ENCODE results near the gene GH2. TPM values are rescaled to one million over a fixed set of nuclear protein-coding genes. Genes with fewer than 3 reads are reported as not detected.

Gene GH2
- total RNA-seq, 1 donor from 2014 or later: not detected

DNA sequence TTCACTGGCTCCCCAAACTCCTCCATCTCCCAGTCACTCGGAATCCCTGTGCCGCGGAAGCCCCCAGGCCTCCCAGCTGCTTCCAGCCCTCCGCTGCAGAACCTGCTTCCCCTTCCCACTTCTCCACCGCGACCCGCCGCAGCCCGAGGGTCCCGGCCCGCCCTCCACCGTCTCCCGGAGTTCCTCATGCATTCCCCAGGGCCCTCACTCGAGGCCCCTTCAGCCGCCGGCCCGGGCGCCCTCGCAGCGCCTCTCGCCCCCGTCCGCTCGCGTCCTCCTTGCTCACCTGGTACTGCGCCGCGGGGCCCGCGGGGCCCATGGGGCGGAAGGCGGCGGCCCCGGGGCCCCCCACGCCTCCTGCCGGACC lies 39.6 kb downstream of the GH2 start:
- Mint-ChIP-seq H3K27me3 (ENCODE audit: unreplicated experiment) (no peaks in the 10 kb centered on the region), H3K9me3 (ENCODE audit: unreplicated experiment) (no peaks in the 10 kb centered on the region), H3K36me3 (ENCODE audit: unreplicated experiment) (peaks cover under 1% of the 10 kb centered on the region), H3K4me1 (ENCODE audit: unreplicated experiment) (peaks cover 41% of the 10 kb centered on the region), H3K4me3 (ENCODE audit: unreplicated experiment) (peak overlapping the region; percentile 97), H3K27ac (ENCODE audit: unreplicated experiment) (peak overlapping the region; percentile 93)
- TF ChIP-seq, protein P1, sequence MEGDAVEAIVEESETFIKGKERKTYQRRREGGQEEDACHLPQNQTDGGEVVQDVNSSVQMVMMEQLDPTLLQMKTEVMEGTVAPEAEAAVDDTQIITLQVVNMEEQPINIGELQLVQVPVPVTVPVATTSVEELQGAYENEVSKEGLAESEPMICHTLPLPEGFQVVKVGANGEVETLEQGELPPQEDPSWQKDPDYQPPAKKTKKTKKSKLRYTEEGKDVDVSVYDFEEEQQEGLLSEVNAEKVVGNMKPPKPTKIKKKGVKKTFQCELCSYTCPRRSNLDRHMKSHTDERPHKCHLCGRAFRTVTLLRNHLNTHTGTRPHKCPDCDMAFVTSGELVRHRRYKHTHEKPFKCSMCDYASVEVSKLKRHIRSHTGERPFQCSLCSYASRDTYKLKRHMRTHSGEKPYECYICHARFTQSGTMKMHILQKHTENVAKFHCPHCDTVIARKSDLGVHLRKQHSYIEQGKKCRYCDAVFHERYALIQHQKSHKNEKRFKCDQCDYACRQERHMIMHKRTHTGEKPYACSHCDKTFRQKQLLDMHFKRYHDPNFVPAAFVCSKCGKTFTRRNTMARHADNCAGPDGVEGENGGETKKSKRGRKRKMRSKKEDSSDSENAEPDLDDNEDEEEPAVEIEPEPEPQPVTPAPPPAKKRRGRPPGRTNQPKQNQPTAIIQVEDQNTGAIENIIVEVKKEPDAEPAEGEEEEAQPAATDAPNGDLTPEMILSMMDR (IDR thresholded peaks at IDR 0.05): no peak
- DNase-seq (ENCODE audit: extremely low spot score, unreplicated experiment): no peak

DNA sequence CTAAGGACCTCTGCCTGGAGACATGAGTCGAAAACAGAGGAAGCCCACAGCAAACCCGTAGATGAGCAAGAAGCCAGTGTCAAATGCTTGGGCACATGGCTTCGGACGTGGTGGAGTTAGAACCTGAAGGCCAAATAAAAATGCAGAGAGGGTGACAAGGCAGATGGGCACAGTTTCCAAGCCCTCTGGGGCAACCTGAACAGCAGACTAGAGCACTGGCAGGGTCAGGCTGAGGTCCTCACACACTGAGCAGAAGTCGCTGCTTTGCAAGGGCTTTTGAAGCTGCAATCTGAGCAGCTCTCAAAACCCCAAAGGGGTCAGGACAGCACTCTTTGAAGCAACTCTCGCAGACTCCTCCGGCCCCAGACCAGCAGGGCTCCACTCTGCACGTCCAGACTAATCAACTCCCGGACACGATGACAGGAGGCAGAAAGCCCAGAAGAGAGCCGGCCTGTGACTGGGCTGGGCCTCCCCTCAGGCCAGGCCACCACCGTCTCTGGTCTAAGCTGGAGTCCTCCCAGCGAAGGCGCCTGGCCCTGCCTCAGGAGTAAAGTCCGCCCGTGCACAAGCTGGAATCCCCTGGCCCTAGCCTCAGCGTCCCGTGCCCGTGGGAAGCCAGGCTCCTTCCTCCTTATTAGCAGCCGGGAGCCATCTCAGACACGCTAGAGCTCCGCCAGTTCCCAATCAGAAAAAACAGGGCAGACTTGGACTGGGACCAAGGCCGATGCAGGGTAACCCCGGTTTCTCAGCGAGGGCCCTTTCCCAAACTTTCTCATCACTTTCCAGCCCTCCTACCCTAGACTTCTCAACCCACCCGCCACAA lies 40.2 kb downstream of the GH2 start:
- Mint-ChIP-seq H3K36me3 (ENCODE audit: unreplicated experiment) (peaks cover 7% of the 10 kb centered on the region), H3K27me3 (ENCODE audit: unreplicated experiment) (no peaks in the 10 kb centered on the region), H3K4me1 (ENCODE audit: unreplicated experiment) (peaks cover 41% of the 10 kb centered on the region), H3K4me3 (ENCODE audit: unreplicated experiment) (peak overlapping the region; percentile 97), H3K9me3 (ENCODE audit: unreplicated experiment) (no peaks in the 10 kb centered on the region), H3K27ac (ENCODE audit: unreplicated experiment) (peak overlapping the region; percentile 93)
- DNase-seq (ENCODE audit: extremely low spot score, unreplicated experiment): peak; percentile 88
- TF ChIP-seq, protein P1 (IDR thresholded peaks at IDR 0.05): no peak

DNA sequence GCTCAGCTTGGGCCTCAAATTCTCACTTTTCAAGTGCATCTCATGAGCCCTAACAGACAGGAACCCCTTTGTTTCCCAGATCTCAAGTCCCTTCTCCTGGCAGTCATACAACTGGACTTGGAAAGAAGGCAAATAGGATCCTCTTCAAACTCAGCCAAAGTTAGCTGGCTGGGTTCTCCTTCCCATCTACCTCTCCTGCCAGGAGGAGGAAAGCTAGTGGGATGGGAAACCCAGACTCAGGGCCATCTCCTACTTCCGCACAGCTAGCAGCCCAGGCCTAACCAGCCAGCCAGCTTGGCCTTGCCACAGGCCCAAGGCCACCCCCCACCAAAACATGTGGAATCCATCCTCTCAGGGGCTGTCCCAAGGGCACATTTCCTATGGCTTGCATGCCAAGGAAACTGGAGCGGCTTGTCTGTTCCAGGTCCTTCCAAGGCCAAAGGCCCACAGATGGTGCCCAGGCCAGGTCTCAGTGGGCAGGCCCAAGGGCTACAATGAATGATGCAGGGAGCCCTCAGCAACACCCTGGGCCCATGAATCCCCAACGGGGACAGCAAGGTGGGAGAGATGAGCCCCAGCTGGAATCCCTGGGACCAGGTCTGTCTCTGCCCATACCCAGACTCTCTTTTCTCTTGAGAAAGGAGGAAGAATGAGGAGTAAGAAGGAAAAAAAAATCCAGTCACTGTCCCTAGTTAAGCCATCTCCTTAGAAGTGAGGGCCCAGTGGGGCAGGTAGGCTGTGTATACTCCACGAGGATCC lies 41.0 kb downstream of the GH2 start:
- no peaks in the 10 kb centered on the region for H3K27me3 Mint-ChIP-seq (ENCODE audit: unreplicated experiment)
- TF ChIP-seq, protein P1 (IDR thresholded peaks at IDR 0.05): no peak
- no peak for DNase-seq (ENCODE audit: extremely low spot score, unreplicated experiment)
- H3K4me3 Mint-ChIP-seq (ENCODE audit: unreplicated experiment): peak overlapping the region; percentile 97
- H3K4me1 Mint-ChIP-seq (ENCODE audit: unreplicated experiment): peaks cover 41% of the 10 kb centered on the region
- no peaks in the 10 kb centered on the region for H3K9me3 Mint-ChIP-seq (ENCODE audit: unreplicated experiment)
- peak overlapping the region; percentile 93 for H3K27ac Mint-ChIP-seq (ENCODE audit: unreplicated experiment)
- peaks cover 9% of the 10 kb centered on the region for H3K36me3 Mint-ChIP-seq (ENCODE audit: unreplicated experiment)

DNA sequence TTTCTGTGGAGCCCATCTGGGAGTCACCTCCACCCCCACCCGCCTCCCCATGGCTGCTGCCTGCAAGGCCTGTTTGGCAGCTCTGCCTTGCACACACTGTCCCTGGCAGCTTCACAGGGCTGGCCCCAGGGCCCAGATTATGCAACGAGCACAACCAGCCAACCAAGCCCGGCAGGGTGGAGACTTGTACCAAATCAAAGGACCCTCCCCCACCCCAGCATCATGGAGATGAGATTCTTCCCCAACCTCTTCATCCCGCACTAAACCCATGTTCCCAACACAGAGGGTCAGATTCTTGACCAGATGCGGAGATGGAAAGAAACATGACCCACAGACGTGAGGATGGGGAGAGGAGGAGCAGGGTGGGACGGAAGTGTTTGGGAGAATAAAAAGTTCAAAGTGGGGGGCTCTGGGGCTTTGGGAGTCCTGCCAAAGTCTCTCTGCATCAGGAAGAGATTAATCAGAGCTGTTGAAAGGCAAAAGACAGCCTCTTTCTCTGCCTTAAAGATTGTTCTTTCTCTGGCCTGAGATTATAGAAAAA lies 43.0 kb downstream of the GH2 start:
- H3K4me1 Mint-ChIP-seq (ENCODE audit: unreplicated experiment): peaks cover 35% of the 10 kb centered on the region
- H3K4me3 Mint-ChIP-seq (ENCODE audit: unreplicated experiment): no peak overlapping the region
- H3K27me3 Mint-ChIP-seq (ENCODE audit: unreplicated experiment): no peaks in the 10 kb centered on the region
- no peaks in the 10 kb centered on the region for H3K9me3 Mint-ChIP-seq (ENCODE audit: unreplicated experiment)
- DNase-seq (ENCODE audit: extremely low spot score, unreplicated experiment): no peak
- TF ChIP-seq, protein P1 (IDR thresholded peaks at IDR 0.05): no peak
- H3K36me3 Mint-ChIP-seq (ENCODE audit: unreplicated experiment): peaks cover 21% of the 10 kb centered on the region
- peak overlapping the region; percentile 27 for H3K27ac Mint-ChIP-seq (ENCODE audit: unreplicated experiment)
